Testis (tissue), 2 donors: ENCODE measurements around the gene ZPLD1.

ENCODE experiments used
- POLR2A ChIP-seq: fragments of 450-650 bp; IDR thresholded peaks from one replicate; pipeline ENCODE4 v1.6.1; 2017; ENCODE audit warnings: antibody characterized with exemption, mild to moderate bottlenecking, moderate library complexity
- TF ChIP-seq, protein P1 (sequence below), 3 experiments: fragments of 450-650 bp in 2 of 3; fragments of 200-600 bp in 1 of 3; sonication (generic) in 1 of 3; IDR thresholded peaks; one replicate each; pipeline ENCODE4 v1.5.1; 2016 to 2019; ENCODE audit warnings: antibody characterized with exemption in 3 of 3, mild to moderate bottlenecking in 2 of 3, moderate library complexity in 1 of 3

DNA sequence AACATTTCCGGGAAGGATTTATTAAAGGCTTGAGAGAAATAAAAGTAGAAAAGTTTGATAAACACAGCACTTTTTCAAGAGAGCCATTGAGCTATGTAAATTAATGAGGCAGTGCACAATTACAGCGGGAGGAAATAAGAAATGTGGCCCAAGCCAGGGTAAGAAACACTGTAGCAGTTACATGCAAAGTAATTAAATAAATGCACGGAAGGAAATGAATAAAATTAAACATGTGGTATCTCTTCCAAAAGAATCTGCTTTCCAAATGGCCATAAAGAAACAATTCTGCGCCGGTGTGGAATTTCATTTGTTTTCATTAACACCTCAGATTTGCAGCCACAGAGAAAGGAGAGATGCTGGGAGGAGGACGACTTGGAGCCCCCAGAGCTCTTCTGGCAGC, 35.3 kb downstream of the ZPLD1 start:
- TF ChIP-seq, protein P1, sequence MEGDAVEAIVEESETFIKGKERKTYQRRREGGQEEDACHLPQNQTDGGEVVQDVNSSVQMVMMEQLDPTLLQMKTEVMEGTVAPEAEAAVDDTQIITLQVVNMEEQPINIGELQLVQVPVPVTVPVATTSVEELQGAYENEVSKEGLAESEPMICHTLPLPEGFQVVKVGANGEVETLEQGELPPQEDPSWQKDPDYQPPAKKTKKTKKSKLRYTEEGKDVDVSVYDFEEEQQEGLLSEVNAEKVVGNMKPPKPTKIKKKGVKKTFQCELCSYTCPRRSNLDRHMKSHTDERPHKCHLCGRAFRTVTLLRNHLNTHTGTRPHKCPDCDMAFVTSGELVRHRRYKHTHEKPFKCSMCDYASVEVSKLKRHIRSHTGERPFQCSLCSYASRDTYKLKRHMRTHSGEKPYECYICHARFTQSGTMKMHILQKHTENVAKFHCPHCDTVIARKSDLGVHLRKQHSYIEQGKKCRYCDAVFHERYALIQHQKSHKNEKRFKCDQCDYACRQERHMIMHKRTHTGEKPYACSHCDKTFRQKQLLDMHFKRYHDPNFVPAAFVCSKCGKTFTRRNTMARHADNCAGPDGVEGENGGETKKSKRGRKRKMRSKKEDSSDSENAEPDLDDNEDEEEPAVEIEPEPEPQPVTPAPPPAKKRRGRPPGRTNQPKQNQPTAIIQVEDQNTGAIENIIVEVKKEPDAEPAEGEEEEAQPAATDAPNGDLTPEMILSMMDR (IDR thresholded peaks at IDR 0.05), result no peak
- no peak for TF ChIP-seq POLR2A
